Retinal pigment epithelial cell (primary cell): ENCODE data around the gene POU3F4.

Source experiments
- DNase-seq: peaks from one replicate; pipeline ENCODE4 v3.0.0-alpha.2; 2010; ENCODE audit warnings: low read depth
- H3K4me3 ChIP-seq: 2 replicates; pipeline ENCODE4 v1.5.1; 2011; ENCODE audit warnings: mild to moderate bottlenecking, low read length, control low read depth, moderate library complexity
- CTCF ChIP-seq: conservative IDR thresholded peaks from 2 replicates; pipeline ENCODE4 v1.5.1; 2011; ENCODE audit warnings: low read depth, low read length, control low read depth, inconsistent platforms

POU3F4 gene

GRCh38 chrX:83508006-83508405 lies at the start of gene POU3F4:
TSS of gene POU3F4 (plus strand) at chrX:83508290. CDS start at chrX:83508325, 35 bp downstream.
- no peak for DNase-seq
- H3K4me3 ChIP-seq, result no peak within 1 kb of the TSS
- no peak for TF ChIP-seq CTCF

- TF ChIP-seq CTCF, result peak; percentile 21
- no peak overlapping the region for H3K4me3 ChIP-seq
- no peak for DNase-seq
Observed at GRCh38 chrX:83469551-83469950, 38.5 kb upstream of the POU3F4 start.

- no peak for TF ChIP-seq CTCF
- H3K4me3 ChIP-seq, result no peak overlapping the region
- DNase-seq, result no peak
Observed at GRCh38 chrX:83495898-83496297, 12.2 kb upstream of the POU3F4 start.

GRCh38 chrX:83501003-83501402 lies 7.1 kb upstream of the POU3F4 start:
- TF ChIP-seq CTCF, result no peak
- H3K4me3 ChIP-seq, result no peak overlapping the region
- no peak for DNase-seq

- no peak for TF ChIP-seq CTCF
- no peak overlapping the region for H3K4me3 ChIP-seq
- DNase-seq, result no peak
Observed at GRCh38 chrX:83501530-83501929, 6.6 kb upstream of the POU3F4 start.

GRCh38 chrX:83504721-83505479 lies 3.2 kb upstream of the POU3F4 start:
- no peak overlapping the region for H3K4me3 ChIP-seq
- no peak for TF ChIP-seq CTCF
- DNase-seq, result no peak

- no peak for DNase-seq
- H3K4me3 ChIP-seq, result no peak overlapping the region
- no peak for TF ChIP-seq CTCF
Observed at GRCh38 chrX:83508526-83509253, 600 bp downstream of the POU3F4 start.
